Activated effector memory CD4-positive, alpha-beta T cell treated with Interleukin-2 at 50 U/mL for 16 hours (primary cell): ENCODE data around the gene AP3B1.
"Not testable (repeated sequence)": the region's sequence is repeated elsewhere in the genome, so short reads cannot be mapped to it uniquely, and the experiment has no call there.

Experiments
- DNase-seq: peaks from one replicate; pipeline ENCODE4 v3.0.0-alpha.2; 2020

Gene AP3B1

GRCh38 chr5:78242001-78242400, 52.5 kb downstream of the AP3B1 start:
- DNase-seq: no peak

DNA sequence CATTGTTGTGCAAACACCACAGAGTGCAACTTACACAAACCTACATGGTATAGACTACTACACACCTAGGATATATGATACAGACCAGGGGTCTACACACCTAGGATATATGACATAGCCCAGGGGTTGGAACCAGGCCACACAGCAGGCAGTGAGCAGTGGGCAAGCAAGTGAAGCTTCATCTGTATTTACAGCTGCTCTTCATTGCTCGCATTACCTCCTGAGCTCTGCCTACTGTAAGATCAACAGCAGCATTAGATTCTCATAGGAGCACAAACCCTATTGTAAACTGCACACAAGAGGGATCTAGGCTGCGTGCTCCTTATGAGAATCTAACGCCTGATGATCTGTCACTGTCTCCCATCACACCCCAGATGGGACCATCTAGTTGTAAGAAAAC, 56.6 kb downstream of the AP3B1 start:
- no peak for DNase-seq

DNA sequence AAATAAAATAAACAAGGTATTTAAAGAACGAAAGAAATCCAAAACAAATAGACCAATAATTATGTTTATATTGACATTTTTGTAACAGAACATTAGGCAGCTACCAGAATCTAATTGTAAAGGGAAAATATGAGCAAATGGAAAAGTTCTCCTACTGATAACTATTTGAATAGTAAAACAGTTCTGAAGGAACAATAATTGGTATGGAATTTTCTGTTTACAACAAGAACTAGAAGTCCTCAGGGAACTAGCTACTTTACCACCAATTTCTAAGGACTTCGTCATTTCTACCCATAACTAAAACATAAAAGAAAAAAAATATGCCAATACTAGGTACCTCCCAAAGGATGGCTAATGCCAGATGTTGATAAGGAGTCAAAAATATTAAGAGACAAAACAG, 58.5 kb downstream of the AP3B1 start:
- DNase-seq: no peak

GRCh38 chr5:78235289-78235688, 59.2 kb downstream of the AP3B1 start:
- no peak for DNase-seq

DNA sequence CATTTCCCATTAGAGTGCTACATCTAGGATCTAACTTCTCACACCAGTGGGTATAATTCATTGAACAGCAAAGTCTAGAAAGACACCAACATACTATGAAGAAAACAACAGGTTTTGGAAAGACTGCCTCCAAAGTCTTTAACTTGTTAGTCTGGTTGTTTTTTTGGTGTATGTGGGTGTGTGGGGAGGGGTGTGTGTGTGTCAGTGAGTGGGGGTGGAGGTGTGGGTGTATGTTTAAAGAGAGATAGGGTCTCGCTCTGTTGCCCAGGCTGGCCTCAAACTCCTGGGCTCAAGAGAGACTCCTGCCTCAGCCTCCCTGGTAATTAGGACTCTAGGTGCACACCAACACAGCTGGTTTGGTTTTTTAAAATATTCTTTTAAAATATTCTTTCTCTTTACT, 59.7 kb downstream of the AP3B1 start:
- no peak for DNase-seq

- DNase-seq: no peak
Measured at GRCh38 chr5:78232163-78232562, 62.3 kb downstream of the AP3B1 start.

DNA sequence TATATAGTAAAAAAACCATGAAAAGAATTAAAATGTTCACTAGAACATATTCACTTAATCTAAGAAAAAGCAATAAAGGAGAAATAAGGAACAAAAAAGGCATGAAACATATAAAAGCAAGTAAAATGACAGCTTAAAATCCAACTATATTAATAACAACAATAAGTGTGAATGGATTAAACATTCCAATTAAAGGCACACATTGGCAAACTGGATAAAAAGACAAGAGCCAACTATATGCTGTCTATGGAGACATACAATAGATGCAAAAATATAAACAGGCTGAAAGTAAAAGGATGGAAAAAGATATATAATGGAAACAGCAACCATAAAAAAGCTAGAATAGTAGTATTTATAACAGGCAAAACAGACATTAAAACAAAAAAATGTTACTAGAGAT, 70.1 kb downstream of the AP3B1 start:
- DNase-seq: no peak

DNA sequence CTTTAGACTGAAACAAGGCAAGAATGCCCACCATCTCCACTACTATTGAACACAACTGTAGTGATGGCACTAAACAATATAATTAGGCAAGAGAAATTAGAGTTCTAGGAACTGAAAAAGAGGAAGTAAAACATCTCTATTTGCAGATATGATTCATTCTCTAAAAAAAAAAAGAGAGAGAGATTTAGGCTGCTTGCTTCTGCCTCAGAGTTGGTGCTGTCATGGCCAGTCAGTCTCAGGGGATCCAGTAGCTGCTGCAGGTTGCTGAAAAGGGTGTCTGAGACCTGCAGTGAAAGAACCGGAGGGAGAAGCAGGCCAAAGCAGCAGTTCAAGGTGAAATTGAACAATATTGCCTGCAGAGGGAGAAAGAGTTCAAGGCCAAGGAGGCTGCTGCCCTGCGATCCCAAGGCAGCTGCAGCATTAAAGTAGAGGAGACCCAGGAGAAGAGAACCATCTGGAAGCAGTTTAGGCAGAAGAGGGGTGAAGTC, 72.5 kb downstream of the AP3B1 start:
- DNase-seq: no peak

DNA sequence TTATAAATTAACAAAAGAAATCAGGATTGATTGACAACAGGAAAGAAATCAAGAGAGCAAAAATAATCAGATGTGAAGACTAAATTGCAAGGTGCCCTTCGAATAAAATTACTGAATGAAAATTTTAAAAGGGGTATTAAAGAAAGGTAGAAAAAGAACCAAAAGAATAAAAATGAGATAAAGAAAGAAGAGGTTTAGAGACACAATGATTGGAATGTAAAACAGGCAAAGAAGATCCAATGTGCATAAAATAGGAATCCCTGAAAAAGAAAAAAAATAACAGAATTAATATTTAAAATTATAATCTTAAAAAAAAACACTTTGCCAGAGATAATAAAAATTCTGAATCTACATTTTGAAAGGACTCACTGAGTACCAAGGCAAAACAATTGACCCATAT, 73.0 kb downstream of the AP3B1 start:
- no peak for DNase-seq

GRCh38 chr5:78215972-78216371, 78.5 kb downstream of the AP3B1 start:
- DNase-seq: no peak

DNA sequence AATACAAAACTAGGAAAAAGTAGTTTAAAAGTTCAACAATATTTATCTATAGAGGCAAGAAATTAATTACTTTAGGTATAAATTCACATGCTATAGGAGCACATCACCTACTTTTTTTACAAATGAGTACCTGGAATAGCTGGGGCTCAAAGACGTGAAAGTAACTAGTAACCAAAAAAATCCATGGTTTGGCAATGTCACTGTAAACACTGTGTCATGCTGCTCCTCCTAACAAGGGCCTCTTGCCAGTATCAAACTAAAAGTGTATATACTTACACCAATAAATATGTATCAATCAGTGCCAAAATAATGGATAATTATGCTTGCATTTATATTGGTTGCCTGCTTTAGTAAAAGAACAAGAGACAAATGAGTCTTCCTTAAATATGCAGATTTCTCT, 78.9 kb downstream of the AP3B1 start:
- no peak for DNase-seq

GRCh38 chr5:78213799-78214198, 80.7 kb downstream of the AP3B1 start:
- DNase-seq: no peak

- DNase-seq: no peak
Measured at GRCh38 chr5:78211052-78211451, 83.4 kb downstream of the AP3B1 start.

DNA sequence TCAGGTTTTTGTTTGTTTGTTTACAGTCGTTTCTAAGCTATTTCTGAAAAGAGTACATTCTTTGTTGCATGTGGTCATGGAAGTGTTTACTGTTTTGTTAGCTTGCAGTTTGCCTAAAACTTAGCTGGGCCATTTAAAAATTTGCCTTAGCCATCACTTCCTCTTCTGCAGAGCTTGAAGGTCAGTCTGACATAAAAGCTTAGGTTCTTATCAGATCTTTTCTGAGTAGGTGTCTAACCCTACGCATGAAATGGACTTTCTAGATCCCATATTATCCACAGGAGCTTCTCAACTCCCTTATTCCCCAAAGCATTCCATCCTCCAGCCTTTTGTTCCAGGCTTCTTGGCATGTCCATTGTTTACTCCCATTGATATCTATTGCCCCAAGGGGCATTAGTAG, 90.3 kb downstream of the AP3B1 start:
- no peak for DNase-seq

- no peak for DNase-seq
Measured at GRCh38 chr5:78203815-78204214, 90.7 kb downstream of the AP3B1 start.

GRCh38 chr5:78190402-78190801, 104.1 kb downstream of the AP3B1 start:
- no peak for DNase-seq

GRCh38 chr5:78188681-78189080, 105.8 kb downstream of the AP3B1 start:
- not testable (repeated sequence) for DNase-seq

GRCh38 chr5:78187172-78187571, 107.3 kb downstream of the AP3B1 start:
- DNase-seq: no peak

DNA sequence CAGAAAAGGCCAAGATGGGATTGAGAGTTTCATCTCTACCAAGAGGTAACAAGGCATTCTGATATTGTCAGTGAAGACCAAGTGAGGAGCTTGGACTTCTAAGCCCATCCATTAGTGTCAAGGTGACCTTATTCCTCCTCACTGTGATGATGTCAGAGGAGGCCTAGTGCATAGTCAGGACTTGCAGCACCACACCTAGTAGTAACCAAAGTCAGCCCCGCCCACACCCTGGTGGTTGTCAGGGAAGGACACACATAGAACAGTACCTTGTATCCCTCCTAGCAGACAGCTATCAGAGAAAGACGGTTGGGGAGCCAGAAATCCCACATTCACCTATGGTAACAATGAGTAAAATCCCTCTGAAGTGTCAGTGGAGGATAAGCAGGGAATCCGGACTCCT, 111.7 kb downstream of the AP3B1 start:
- DNase-seq: no peak

DNA sequence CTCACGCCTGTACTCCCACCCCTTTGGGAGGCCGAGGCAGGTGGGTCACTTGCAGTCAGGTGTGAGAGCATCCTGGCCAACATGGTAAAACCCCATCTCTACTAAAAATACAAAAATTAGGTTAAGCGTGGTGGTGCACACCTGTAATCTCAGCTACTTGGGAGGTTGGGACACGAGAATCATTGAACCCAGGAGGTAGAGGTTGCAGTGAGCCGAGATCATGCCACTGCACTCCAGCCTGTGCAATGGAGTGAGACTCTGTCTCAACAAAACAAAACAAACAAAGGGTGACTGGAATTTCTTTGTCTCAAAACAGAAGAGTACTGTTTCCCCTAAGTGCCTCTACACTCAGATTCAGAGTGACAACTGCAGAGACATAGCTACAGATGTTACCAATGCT, 116.1 kb downstream of the AP3B1 start:
- DNase-seq: no peak

- not testable (repeated sequence) for DNase-seq
Measured at GRCh38 chr5:78170335-78170734, 124.2 kb downstream of the AP3B1 start.

DNA sequence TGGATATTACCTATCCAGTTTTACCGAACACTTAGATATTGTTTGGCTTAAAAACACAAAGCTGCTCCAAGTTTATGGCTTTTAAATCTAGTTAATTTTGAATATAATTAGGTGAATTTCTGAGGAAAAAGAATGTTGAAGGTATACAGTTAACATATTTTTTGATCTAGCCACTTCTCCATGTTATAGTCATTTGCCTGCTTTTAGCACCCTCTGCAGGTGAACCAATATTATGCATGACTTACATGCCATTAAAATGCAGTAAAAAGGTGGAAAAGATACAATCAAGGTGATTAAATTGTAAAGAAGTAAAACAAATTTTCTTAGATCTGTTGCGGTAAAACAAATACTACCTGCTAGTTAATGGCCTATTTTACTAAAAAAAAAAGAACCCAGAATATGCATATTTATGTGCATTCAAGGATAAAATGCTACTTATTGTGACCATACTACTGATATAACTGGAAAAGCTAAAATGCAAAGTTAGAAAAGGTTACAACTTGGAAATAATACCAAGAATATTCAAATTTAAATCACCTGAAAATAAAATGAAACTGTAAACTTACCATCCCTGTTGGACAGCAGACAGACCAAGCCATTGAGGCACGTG, 132.1 kb downstream of the AP3B1 start:
- DNase-seq: no peak

DNA sequence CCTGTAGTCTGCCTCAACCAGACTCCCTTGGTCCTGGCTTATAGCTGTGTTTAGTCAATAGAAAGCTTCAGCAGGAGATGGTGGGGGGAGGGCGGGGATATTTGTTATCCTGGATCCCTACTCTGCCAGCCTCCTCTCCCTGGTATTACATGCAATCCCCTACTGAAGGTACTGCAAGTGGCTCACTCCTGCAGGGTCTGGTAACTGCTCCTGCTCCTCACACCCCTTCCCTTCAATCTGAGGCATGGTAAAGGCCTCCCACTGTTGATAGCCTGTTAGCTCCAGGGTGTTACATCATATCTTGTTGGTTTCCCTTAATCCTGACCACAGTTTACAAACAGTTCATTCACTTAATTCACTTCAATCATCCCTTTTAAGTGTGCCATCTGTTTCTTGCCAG, 137.5 kb downstream of the AP3B1 start:
- DNase-seq: no peak

GRCh38 chr5:78151594-78152271, 142.8 kb downstream of the AP3B1 start:
- DNase-seq: no peak

DNA sequence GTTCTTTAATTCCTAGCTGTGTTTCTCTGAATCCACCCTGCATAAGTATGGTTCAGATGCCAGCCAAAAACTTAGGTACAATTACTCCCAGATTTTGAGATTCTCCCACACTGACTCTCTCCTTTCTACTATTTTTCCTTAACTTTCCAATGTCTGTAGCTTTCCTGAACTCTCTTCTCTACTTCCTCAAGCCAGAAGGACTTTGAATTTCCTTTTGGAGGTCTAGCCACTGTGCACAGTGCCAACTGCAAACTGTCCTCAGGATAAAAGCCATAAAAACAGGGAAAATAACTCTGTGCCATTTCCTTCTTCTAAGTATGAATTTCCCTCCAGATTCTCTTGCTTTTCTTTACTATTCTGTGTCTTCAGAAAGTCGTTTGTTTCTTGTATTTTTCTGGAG, 157.2 kb downstream of the AP3B1 start:
- no peak for DNase-seq
